Hepatocyte (in vitro differentiated cells): Measurements from ENCODE around the gene SLCO3A1. TPM values are rescaled to one million over a fixed set of nuclear protein-coding genes. Genes with fewer than 3 reads are reported as not detected.

ENCODE experiments used
- DNase-seq: peaks from one replicate; pipeline ENCODE4 v3.0.0-alpha.2; 2016; ENCODE audit warnings: low spot score
- H2AFZ ChIP-seq: fragments of 200-600 bp; sonication (generic); 2 replicates; pipeline ENCODE4 v1.6.0; 2016; ENCODE audit warnings: antibody characterized with exemption, mild to moderate bottlenecking
- H3K27ac ChIP-seq: fragments of 200-600 bp; sonication (generic); 2 replicates; pipeline ENCODE4 v1.5.1; 2016; ENCODE audit warnings: mild to moderate bottlenecking
- H3K27me3 ChIP-seq: fragments of 200-600 bp; sonication (generic); 2 replicates; pipeline ENCODE4 v1.6.1; 2016
- H3K36me3 ChIP-seq: fragments of 200-600 bp; sonication (generic); replicated peaks from 2 replicates; pipeline ENCODE4 v1.5.1; 2016; ENCODE audit warnings: low read depth; ENCODE audit not compliant: insufficient read depth
- H3K4me1 ChIP-seq: fragments of 200-600 bp; sonication (generic); 2 replicates; pipeline ENCODE4 v1.5.1; 2016; ENCODE audit warnings: mild to moderate bottlenecking, moderate library complexity; ENCODE audit not compliant: insufficient read depth
- H3K4me2 ChIP-seq: fragments of 200-600 bp; sonication (generic); 2 replicates; pipeline ENCODE4 v1.6.0; 2016
- H3K4me3 ChIP-seq: fragments of 200-600 bp; sonication (generic); 2 replicates; pipeline ENCODE4 v1.5.1; 2016; ENCODE audit warnings: mild to moderate bottlenecking
- H3K79me2 ChIP-seq: fragments of 200-600 bp; sonication (generic); 2 replicates; pipeline ENCODE4 v1.6.0; 2017; ENCODE audit warnings: mild to moderate bottlenecking
- H3K9me2 ChIP-seq: fragments of 200-600 bp; sonication (generic); replicated peaks from 2 replicates; pipeline ENCODE4 v1.6.0; 2017; ENCODE audit warnings: mild to moderate bottlenecking; ENCODE audit not compliant: insufficient read depth
- H3K9me3 ChIP-seq: fragments of 200-600 bp; sonication (generic); 2 replicates; pipeline ENCODE4 v1.5.1; 2016; ENCODE audit warnings: low read depth, mild to moderate bottlenecking
- H4K20me1 ChIP-seq: fragments of 200-600 bp; sonication (generic); 2 replicates; pipeline ENCODE4 v1.6.0; 2016; ENCODE audit warnings: mild to moderate bottlenecking; ENCODE audit not compliant: insufficient read depth, poor library complexity, severe bottlenecking
- EZH2 ChIP-seq: fragments of 200-600 bp; sonication (generic); IDR thresholded peaks from 2 replicates; pipeline ENCODE4 v1.6.1; 2016; ENCODE audit warnings: antibody characterized with exemption, mild to moderate bottlenecking, borderline replicate concordance
- EZH2phosphoT487 ChIP-seq: fragments of 200-600 bp; sonication (generic); IDR thresholded peaks from one replicate; pipeline ENCODE4 v1.6.1; 2018; ENCODE audit warnings: antibody characterized with exemption, mild to moderate bottlenecking, low read depth, moderate library complexity; ENCODE audit not compliant: unreplicated experiment, severe bottlenecking
- WGBS: methylation state at CpG from one replicate; pipeline ENCODE4 v1.1.6; 2016; ENCODE audit warnings: low lambda C conversion rate; ENCODE audit errors: missing lambda C conversion rate; 5-methylcytosine and 5-hydroxymethylcytosine counted together
- polyA plus RNA-seq: library from polyadenylated mRNA; unstranded; fragments of >200 nt; fragmentation: Nextera tagmentation; extraction: Ambion mirVana; gene quantifications from 2 replicates; pipeline ENCODE4 v1.2.1, GENCODE V29; 2016
- total RNA-seq: library from RNA; depleted of rRNA; stranded (reverse); fragments of >200 nt; gene quantifications from 2 replicates; pipeline ENCODE4 v1.2.3, GENCODE V29; 2014
- TF ChIP-seq, protein P1 (sequence below): fragments of 200-600 bp; sonication (generic); IDR thresholded peaks from 2 replicates; pipeline ENCODE4 v1.5.1; 2016; ENCODE audit warnings: antibody characterized with exemption, mild to moderate bottlenecking; ENCODE audit not compliant: poor library complexity

The SLCO3A1 gene
- total and polyA plus RNA-seq, 2 experiments from 2014 or later = 1.3 to 5.4 TPM

GRCh38 chr15:92095693-92096092 is 242.2 kb downstream of the SLCO3A1 start:
- Histone ChIP-seq H3K27ac (no peak overlapping the region), H3K4me3 (no peak overlapping the region), H3K79me2 (no peaks in the 10 kb centered on the region), H3K4me2 (no peak overlapping the region), H4K20me1 (no peaks in the 10 kb centered on the region), H3K4me1 (no peaks in the 10 kb centered on the region), H3K27me3 (no peaks in the 10 kb centered on the region), H3K36me3 (no peaks in the 10 kb centered on the region), H3K9me3 (no peaks in the 10 kb centered on the region), H2AFZ (no peak overlapping the region), H3K9me2 (no peaks in the 10 kb centered on the region)
- TF ChIP-seq, protein P1, sequence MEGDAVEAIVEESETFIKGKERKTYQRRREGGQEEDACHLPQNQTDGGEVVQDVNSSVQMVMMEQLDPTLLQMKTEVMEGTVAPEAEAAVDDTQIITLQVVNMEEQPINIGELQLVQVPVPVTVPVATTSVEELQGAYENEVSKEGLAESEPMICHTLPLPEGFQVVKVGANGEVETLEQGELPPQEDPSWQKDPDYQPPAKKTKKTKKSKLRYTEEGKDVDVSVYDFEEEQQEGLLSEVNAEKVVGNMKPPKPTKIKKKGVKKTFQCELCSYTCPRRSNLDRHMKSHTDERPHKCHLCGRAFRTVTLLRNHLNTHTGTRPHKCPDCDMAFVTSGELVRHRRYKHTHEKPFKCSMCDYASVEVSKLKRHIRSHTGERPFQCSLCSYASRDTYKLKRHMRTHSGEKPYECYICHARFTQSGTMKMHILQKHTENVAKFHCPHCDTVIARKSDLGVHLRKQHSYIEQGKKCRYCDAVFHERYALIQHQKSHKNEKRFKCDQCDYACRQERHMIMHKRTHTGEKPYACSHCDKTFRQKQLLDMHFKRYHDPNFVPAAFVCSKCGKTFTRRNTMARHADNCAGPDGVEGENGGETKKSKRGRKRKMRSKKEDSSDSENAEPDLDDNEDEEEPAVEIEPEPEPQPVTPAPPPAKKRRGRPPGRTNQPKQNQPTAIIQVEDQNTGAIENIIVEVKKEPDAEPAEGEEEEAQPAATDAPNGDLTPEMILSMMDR = no peak
- no peak for TF ChIP-seq EZH2
- no peak for TF ChIP-seq EZH2phosphoT487
- 86% methylated on average over 4 of the region's 4 CpGs for WGBS
- no peak for DNase-seq

DNA sequence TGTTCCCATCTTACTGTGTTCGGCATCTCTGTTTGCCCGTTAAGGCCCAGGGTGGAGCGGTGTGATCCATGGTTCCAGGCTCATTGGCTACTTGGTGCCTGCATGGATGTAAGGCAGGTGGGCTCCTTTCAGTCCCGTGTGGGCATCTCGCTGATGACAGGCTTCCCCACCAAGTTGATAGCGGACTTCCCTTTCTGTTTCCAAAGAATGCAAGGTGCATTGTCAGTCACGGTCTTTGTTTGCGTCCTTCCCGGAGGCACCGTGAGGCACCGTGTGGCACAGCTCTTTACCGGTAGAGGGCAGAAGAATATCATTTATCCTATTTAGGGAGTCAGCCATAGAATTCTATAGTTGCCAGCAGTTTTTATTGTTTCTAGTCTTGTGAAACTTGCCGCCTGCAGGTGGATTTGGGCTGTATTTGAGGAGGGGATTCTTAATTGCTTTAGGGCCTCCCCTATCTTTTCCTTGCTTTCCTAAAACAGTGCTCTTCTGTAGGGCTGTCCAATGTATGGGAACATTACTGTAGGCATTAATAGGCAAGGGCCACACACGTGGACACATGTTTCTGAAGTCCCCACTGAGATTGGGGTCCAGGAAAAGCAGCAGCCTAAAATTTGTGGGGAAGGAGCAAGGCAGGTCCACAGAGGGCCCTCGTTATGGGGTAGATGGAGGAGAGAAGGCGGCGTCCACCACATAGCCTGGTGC is 244.1 kb downstream of the SLCO3A1 start:
- Histone ChIP-seq H3K79me2 (no peaks in the 10 kb centered on the region), H3K4me2 (peak overlapping the region; percentile 30), H2AFZ (no peak overlapping the region), H3K4me1 (no peaks in the 10 kb centered on the region), H4K20me1 (no peaks in the 10 kb centered on the region), H3K36me3 (no peaks in the 10 kb centered on the region), H3K27me3 (no peaks in the 10 kb centered on the region), H3K4me3 (no peak overlapping the region), H3K9me2 (no peaks in the 10 kb centered on the region), H3K9me3 (no peaks in the 10 kb centered on the region), H3K27ac (no peak overlapping the region)
- no peak for TF ChIP-seq EZH2
- TF ChIP-seq, protein P1 = peak; percentile 94
- 36% methylated on average over 17 of the region's 17 CpGs for WGBS
- peak; percentile 82 for DNase-seq

DNA sequence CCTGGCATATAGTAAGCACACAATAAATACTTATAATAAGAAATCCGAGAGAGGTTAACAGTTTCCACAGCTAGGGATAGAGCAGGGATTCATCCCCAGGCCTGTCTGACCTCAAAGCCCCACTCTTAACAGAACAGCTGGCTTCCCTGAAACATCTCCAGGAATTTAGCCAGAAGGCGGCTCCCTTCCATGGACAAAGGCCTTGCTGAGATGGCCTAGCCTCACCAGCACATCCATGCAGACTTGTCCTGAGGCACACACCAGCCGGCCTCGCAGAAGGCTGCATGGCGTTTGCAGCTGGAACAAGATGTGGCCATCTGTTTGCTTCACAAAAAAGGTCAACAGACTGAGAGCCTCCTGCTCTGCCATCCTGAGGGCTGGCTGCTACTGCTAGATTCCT is 245.4 kb downstream of the SLCO3A1 start:
- WGBS = 68% methylated on average over 5 of the region's 5 CpGs
- Histone ChIP-seq H3K4me1 (no peaks in the 10 kb centered on the region), H4K20me1 (no peaks in the 10 kb centered on the region), H3K27me3 (no peaks in the 10 kb centered on the region), H3K4me2 (no peak overlapping the region), H3K27ac (no peak overlapping the region), H3K9me2 (no peaks in the 10 kb centered on the region), H3K9me3 (no peaks in the 10 kb centered on the region), H2AFZ (no peak overlapping the region), H3K4me3 (no peak overlapping the region), H3K36me3 (no peaks in the 10 kb centered on the region), H3K79me2 (no peaks in the 10 kb centered on the region)
- no peak for DNase-seq
- TF ChIP-seq, protein P1 = no peak
- TF ChIP-seq EZH2phosphoT487 = no peak
- no peak for TF ChIP-seq EZH2
